ENCODE measurements around the gene CNPPD1.

GRCh38 chr2:219174801-219175200, 1.9 kb downstream of the CNPPD1 start:
- TF ChIP-seq CTCF (IDR thresholded peaks at IDR 0.05), result no peak
- no peak for TF ChIP-seq POLR2A (IDR thresholded peaks at IDR 0.05)
- no peak for TF ChIP-seq POLR2AphosphoS5 (IDR thresholded peaks at IDR 0.05)
